Panc1 (cell line): ENCODE measurements around the gene JAML. TPM values are rescaled to one million over a fixed set of nuclear protein-coding genes. Genes with fewer than 3 reads are reported as not detected.

ENCODE experiments used
- ATAC-seq: fragments of 200-7000 bp; cut with Tn5 transposase; 2 replicates; pipeline ENCODE4 v1.9.1; 2020; ENCODE audit warnings: mild to moderate bottlenecking, moderate library complexity
- BruUV-seq: library from RNA; stranded (reverse); fragments of 400-500 nt; replicated peaks from 2 replicates; lab custom pipeline; 2021; lab: Mats Ljungman, UMichigan
- CTCF ChIA-PET: fragments of 300-600 bp; sonication (Branson Sonifier 250); formaldehyde crosslinking; loops from one replicate; lab custom pipeline; 2022; ENCODE audit warnings: antibody characterized with exemption; lab: Charles Lee
- POLR2A ChIA-PET: fragments of 300-600 bp; sonication (Branson Sonifier 250); formaldehyde crosslinking; loops from one replicate; lab custom pipeline; 2022; ENCODE audit warnings: antibody characterized with exemption; lab: Charles Lee
- DNase-seq: peaks from one replicate; pipeline ENCODE4 v3.0.0-alpha.2; 2010; ENCODE audit warnings: low read depth, low spot score
- H3K27ac ChIP-seq: 2 replicates; pipeline ENCODE4 v1.5.1; 2011; ENCODE audit warnings: mild to moderate bottlenecking, low read length, inconsistent platforms
- H3K27me3 ChIP-seq: fragments of 200-500 bp; sonication (Bioruptor generic); 2 replicates; pipeline ENCODE4 v1.6.0; 2014; ENCODE audit warnings: low read length, inconsistent platforms; ENCODE audit not compliant: control insufficient read depth, insufficient read depth
- H3K36me3 ChIP-seq: fragments of 200-500 bp; sonication (Bioruptor generic); 2 replicates; pipeline ENCODE4 v1.5.1; 2014; ENCODE audit warnings: inconsistent platforms, mild to moderate bottlenecking, low read length, moderate library complexity; ENCODE audit not compliant: control insufficient read depth, insufficient read depth
- H3K4me1 ChIP-seq: 2 replicates; pipeline ENCODE4 v1.5.1; 2011; ENCODE audit warnings: inconsistent platforms, mild to moderate bottlenecking, low read length, moderate library complexity; ENCODE audit not compliant: control insufficient read depth, insufficient read depth
- H3K4me3 ChIP-seq, 2 experiments: 2 replicates each; pipeline ENCODE4 v1.5.1; 2011 to 2012; ENCODE audit warnings: low read depth in 2 of 2, low read length in 2 of 2, mild to moderate bottlenecking in 2 of 2, inconsistent platforms in 1 of 2, moderate library complexity in 1 of 2
- H3K9me3 ChIP-seq: fragments of 200-500 bp; sonication (Bioruptor generic); 2 replicates; pipeline ENCODE4 v1.5.1; 2014; ENCODE audit warnings: low read depth, mild to moderate bottlenecking, inconsistent platforms, low read length, moderate library complexity; ENCODE audit not compliant: control insufficient read depth, insufficient read depth
- CTCF ChIP-seq: fragments of 450-650 bp; IDR thresholded peaks from 2 replicates; pipeline ENCODE4 v1.5.1; 2017; ENCODE audit warnings: mild to moderate bottlenecking
- POLR2AphosphoS5 ChIP-seq: IDR thresholded peaks from 2 replicates; pipeline ENCODE4 v1.6.1; 2012; ENCODE audit warnings: mild to moderate bottlenecking, low read depth, low read length, moderate library complexity
- REST ChIP-seq, 2 experiments: IDR thresholded peaks; 2 replicates each; pipeline ENCODE4 v1.6.1; 2011 to 2012; ENCODE audit warnings: low read depth in 2 of 2, control low read depth in 1 of 2, low read length in 1 of 2, mild to moderate bottlenecking in 1 of 2, moderate library complexity in 1 of 2; ENCODE audit not compliant: insufficient read depth in 1 of 2
- SIN3A ChIP-seq: IDR thresholded peaks from 2 replicates; pipeline ENCODE4 v1.6.1; 2012; ENCODE audit warnings: low read depth, mild to moderate bottlenecking, low read length, moderate library complexity, borderline replicate concordance; ENCODE audit not compliant: insufficient read depth
- TCF7L2 ChIP-seq: IDR thresholded peaks from 2 replicates; pipeline ENCODE4 v1.6.1; 2011; ENCODE audit warnings: mild to moderate bottlenecking, low read depth, low read length, inconsistent platforms
- in situ Hi-C: cut with HindIII; loops from 2 replicates; pipeline ENCODE4 v1.10.0; 2016; ENCODE audit warnings: low sequenced_read_pairs, low pct_unique_long_range_greater_than_20kb
- intact Hi-C: fragments of 100-400 bp; cut with micrococcal nuclease; formaldehyde crosslinking; loops from one replicate; pipeline ENCODE4 v1.10.0; 2022; ENCODE audit not compliant: unreplicated experiment
- total RNA-seq: library from RNA; stranded (reverse); gene quantifications from one replicate; pipeline ENCODE4 v1.2.1, GENCODE V29; 2021; ENCODE audit not compliant: unreplicated experiment

JAML gene
- total RNA-seq, 1 experiment from 2014 or later, result 0.39 TPM

GRCh38 chr11:118212131-118212725, 12.6 kb downstream of the JAML start:
- CTCF ChIA-PET, result no interaction called here
- DNase-seq (no peak), ATAC-seq (no peak)
- no TSS peak for BruUV-seq
- POLR2A ChIA-PET, result no interaction called here
- Histone ChIP-seq H3K4me1 (no peaks in the 10 kb centered on the region), H3K9me3 (no peaks in the 10 kb centered on the region), H3K27me3 (peaks cover 48% of the 10 kb centered on the region), H3K27ac (no peak overlapping the region), H3K4me3 (no peak overlapping the region), H3K36me3 (no peaks in the 10 kb centered on the region)
- intact Hi-C loops (no loop called here), in situ Hi-C loops (no loop called here)
- TF ChIP-seq CTCF (no peak), SIN3A (no peak), POLR2AphosphoS5 (no peak), TCF7L2 (no peak), REST (IDR thresholded peaks at IDR 0.05; ENCODE audit: insufficient read depth in 1 of 2, low read depth in 2 of 2, low read length in 1 of 2) (no peak)

GRCh38 chr11:118211006-118211405, 13.8 kb downstream of the JAML start:
- ChIA-PET POLR2A (interaction anchor here (0.6 kb wide), 1 partner anchor 179 kb away, joined by 5 read pairs; no protein-coding TSS in a partner anchor), CTCF (interaction anchor here (0.6 kb wide), 1 partner anchor 107 kb away, joined by 10 read pairs; no protein-coding TSS in a partner anchor)
- TF ChIP-seq POLR2AphosphoS5 (no peak), TCF7L2 (no peak), REST (IDR thresholded peaks at IDR 0.05; ENCODE audit: insufficient read depth in 1 of 2, low read depth in 2 of 2, low read length in 1 of 2) (no peak), CTCF (no peak), SIN3A (no peak)
- Histone ChIP-seq H3K4me3 (no peak overlapping the region), H3K4me1 (no peaks in the 10 kb centered on the region), H3K36me3 (no peaks in the 10 kb centered on the region), H3K27ac (no peak overlapping the region), H3K9me3 (no peaks in the 10 kb centered on the region), H3K27me3 (peaks cover 58% of the 10 kb centered on the region)
- in situ Hi-C loops, result no loop called here
- DNase-seq, result no peak
- BruUV-seq, result no TSS peak
- intact Hi-C loops, result no loop called here
- no peak for ATAC-seq
